HG03439 (cell line): ENCODE data around the gene ARHGEF9.
"Not testable (repeated sequence)": the region's sequence is repeated elsewhere in the genome, so short reads cannot be mapped to it uniquely, and the experiment has no call there.

Experiments used
- ATAC-seq: cut with Tn5 transposase; IDR thresholded peaks from one replicate; pipeline ENCODE4 v1.9.1; 2021; ENCODE audit warnings: mild to moderate bottlenecking, moderate library complexity; ENCODE audit not compliant: unreplicated experiment

Gene ARHGEF9

GRCh38 chrX:63664083-63664482 is 120.9 kb downstream of the ARHGEF9 start:
- no peak for ATAC-seq

GRCh38 chrX:63661676-63662075 is 123.3 kb downstream of the ARHGEF9 start:
- no peak for ATAC-seq

- no peak for ATAC-seq
These were observed 126.1 kb downstream of the ARHGEF9 start for GRCh38 chrX:63658920-63659319.

GRCh38 chrX:63657821-63658220 is 127.2 kb downstream of the ARHGEF9 start:
- ATAC-seq, result no peak

- no peak for ATAC-seq
These were observed 128.0 kb downstream of the ARHGEF9 start for GRCh38 chrX:63656871-63657580.

GRCh38 chrX:63652086-63652765 is 132.8 kb downstream of the ARHGEF9 start:
- ATAC-seq, result no peak

GRCh38 chrX:63645748-63646147 is 139.3 kb downstream of the ARHGEF9 start:
- not testable (repeated sequence) for ATAC-seq

- no peak for ATAC-seq
These were observed 149.3 kb downstream of the ARHGEF9 start for GRCh38 chrX:63635750-63636149.

- ATAC-seq, result no peak
These were observed 171.4 kb downstream of the ARHGEF9 start for GRCh38 chrX:63613531-63614028.

- ATAC-seq, result no peak
These were observed 199.1 kb downstream of the ARHGEF9 start for GRCh38 chrX:63585936-63586335.
